GM23338 (cell line): ENCODE results near the gene OR5B12. TPM values are rescaled to one million over a fixed set of nuclear protein-coding genes. Genes with fewer than 3 reads are reported as not detected.

Source experiments
- polyA plus RNA-seq: library from polyadenylated mRNA; unstranded; fragments of >200 nt; fragmentation: Nextera tagmentation; extraction: Ambion mirVana; gene quantifications from 2 replicates; pipeline ENCODE4 v1.2.1, GENCODE V29; 2016
- total RNA-seq: library from RNA; depleted of rRNA; stranded (reverse); fragments of >200 nt; shearing (Covaris generic); gene quantifications from 2 replicates; pipeline ENCODE4 v1.2.3, GENCODE V29; 2014; rRNA removed

Gene OR5B12
- total and polyA plus RNA-seq, 2 experiments from 2014 or later: not detected

Other genes with a start within 250 kb of the OR5B12 start
- gene OR1S2, start 238.1 kb downstream of the OR5B12 start, total RNA-seq: not detected in 2 replicates
- not detected in 2 replicates for gene OR1S2, start 238.1 kb downstream of the OR5B12 start, polyA plus RNA-seq
- not detected in 2 replicates for gene OR1S1, start 229.5 kb downstream of the OR5B12 start, total RNA-seq
- not detected in 2 replicates for gene OR1S1, start 229.5 kb downstream of the OR5B12 start, polyA plus RNA-seq
- not detected in 2 replicates for gene OR10Q1, start 213.3 kb downstream of the OR5B12 start, total RNA-seq
- gene OR10Q1, start 213.3 kb downstream of the OR5B12 start, polyA plus RNA-seq: not detected in 2 replicates
- gene OR10W1, start 174.0 kb downstream of the OR5B12 start, total RNA-seq: not detected in 2 replicates
- not detected in 2 replicates for gene OR10W1, start 174.0 kb downstream of the OR5B12 start, polyA plus RNA-seq
- gene OR5B17, start 83.2 kb downstream of the OR5B12 start, total RNA-seq: not detected in 2 replicates
- gene OR5B17, start 83.2 kb downstream of the OR5B12 start, polyA plus RNA-seq: not detected in 2 replicates
- not detected in 2 replicates for gene OR5B3, start 35.4 kb downstream of the OR5B12 start, total RNA-seq
- not detected in 2 replicates for gene OR5B3, start 35.4 kb downstream of the OR5B12 start, polyA plus RNA-seq
- gene OR5B2, start 14.1 kb downstream of the OR5B12 start, total RNA-seq: not detected in 2 replicates
- not detected in 2 replicates for gene OR5B2, start 14.1 kb downstream of the OR5B12 start, polyA plus RNA-seq
- not detected in 2 replicates for gene OR5B21, start 65.9 kb upstream of the OR5B12 start, total RNA-seq
- not detected in 2 replicates for gene OR5B21, start 65.9 kb upstream of the OR5B12 start, polyA plus RNA-seq
- gene LPXN, start 133.6 kb upstream of the OR5B12 start, total RNA-seq: 0.56 and 2.3 TPM in 2 replicates
- gene LPXN, start 133.6 kb upstream of the OR5B12 start, polyA plus RNA-seq: 1.1 and 1.3 TPM in 2 replicates
- 30.0 and 30.2 TPM in 2 replicates for gene ZFP91, start 136.8 kb upstream of the OR5B12 start, total RNA-seq
- 10.2 and 11.1 TPM in 2 replicates for gene ZFP91, start 136.8 kb upstream of the OR5B12 start, polyA plus RNA-seq
- gene CNTF, start 180.4 kb upstream of the OR5B12 start, total RNA-seq: 1.8 and 1.9 TPM in 2 replicates
- 0.24 and 0.26 TPM in 2 replicates for gene CNTF, start 180.4 kb upstream of the OR5B12 start, polyA plus RNA-seq